HUDEP-2 (cell line): ENCODE measurements around the gene PLOD1.
A peak's percentile ranks its signal among the peaks of the same experiment; 100 is the strongest.
"Not testable (repeated sequence)": the region's sequence is repeated elsewhere in the genome, so short reads cannot be mapped to it uniquely, and the experiment has no call there.

Experiments used
- DNase-seq, 76 experiments: peaks; one replicate each; lab custom pipeline; 2025; ENCODE audit not compliant: unreplicated experiment in 76 of 76; lab: John Stamatoyannopoulos, UW

PLOD1 gene

GRCh38 chr1:11934302-11935056, at the start of gene PLOD1:
TSS of gene PLOD1 (plus strand) at chr1:11934717. CDS start at chr1:11934780, 63 bp downstream.
- DNase-seq, result peak in 74 of 76 experiments; percentile 20 to 92 (median 80)

- no peak for DNase-seq
These were observed 48.6 kb upstream of the PLOD1 start for GRCh38 chr1:11885916-11886315.

- no peak for DNase-seq
These were observed 47.4 kb upstream of the PLOD1 start for GRCh38 chr1:11886986-11887665.

- DNase-seq, result no peak
These were observed 46.9 kb upstream of the PLOD1 start for GRCh38 chr1:11887666-11888007.

GRCh38 chr1:11888206-11888876, 46.2 kb upstream of the PLOD1 start:
- DNase-seq, result no peak

GRCh38 chr1:11888877-11889208, 45.7 kb upstream of the PLOD1 start:
- DNase-seq, result no peak

GRCh38 chr1:11891433-11892186, 42.9 kb upstream of the PLOD1 start:
- no peak for DNase-seq

- peak in 62 of 76 experiments; percentile 9 to 73 (median 51) for DNase-seq
These were observed 40.6 kb upstream of the PLOD1 start for GRCh38 chr1:11893907-11894251.

- DNase-seq, result not testable (repeated sequence)
These were observed 40.0 kb upstream of the PLOD1 start for GRCh38 chr1:11894501-11894900.

GRCh38 chr1:11898086-11898785, 36.3 kb upstream of the PLOD1 start:
- no peak for DNase-seq

GRCh38 chr1:11898831-11899467, 35.6 kb upstream of the PLOD1 start:
- peak in 5 of 76 experiments; percentile 9 to 24 (median 15) for DNase-seq

GRCh38 chr1:11901446-11901845, 33.1 kb upstream of the PLOD1 start:
- DNase-seq, result not testable (repeated sequence)

- no peak for DNase-seq
These were observed 31.3 kb upstream of the PLOD1 start for GRCh38 chr1:11903210-11903609.

GRCh38 chr1:11904156-11904555, 30.4 kb upstream of the PLOD1 start:
- not testable (repeated sequence) for DNase-seq

- no peak for DNase-seq
These were observed 29.5 kb upstream of the PLOD1 start for GRCh38 chr1:11904978-11905377.

- no peak for DNase-seq
These were observed 27.6 kb upstream of the PLOD1 start for GRCh38 chr1:11906870-11907269.

- peak in 74 of 76 experiments; percentile 14 to 94 (median 83) for DNase-seq
These were observed 27.0 kb upstream of the PLOD1 start for GRCh38 chr1:11907275-11908094.

GRCh38 chr1:11908095-11908675, 26.3 kb upstream of the PLOD1 start:
- DNase-seq, result peak in 74 of 76 experiments; percentile 47 to 96 (median 80)

- peak in 1 of 76 experiments; percentile 2 for DNase-seq
These were observed 23.6 kb upstream of the PLOD1 start for GRCh38 chr1:11910914-11911228.
